GM21723 (cell line): ENCODE measurements around the gene RBMS1.

Experiments
- ATAC-seq: cut with Tn5 transposase; IDR thresholded peaks from one replicate; pipeline ENCODE4 v1.9.1; 2021; ENCODE audit warnings: mild to moderate bottlenecking, moderate library complexity; ENCODE audit not compliant: unreplicated experiment

Gene RBMS1

DNA sequence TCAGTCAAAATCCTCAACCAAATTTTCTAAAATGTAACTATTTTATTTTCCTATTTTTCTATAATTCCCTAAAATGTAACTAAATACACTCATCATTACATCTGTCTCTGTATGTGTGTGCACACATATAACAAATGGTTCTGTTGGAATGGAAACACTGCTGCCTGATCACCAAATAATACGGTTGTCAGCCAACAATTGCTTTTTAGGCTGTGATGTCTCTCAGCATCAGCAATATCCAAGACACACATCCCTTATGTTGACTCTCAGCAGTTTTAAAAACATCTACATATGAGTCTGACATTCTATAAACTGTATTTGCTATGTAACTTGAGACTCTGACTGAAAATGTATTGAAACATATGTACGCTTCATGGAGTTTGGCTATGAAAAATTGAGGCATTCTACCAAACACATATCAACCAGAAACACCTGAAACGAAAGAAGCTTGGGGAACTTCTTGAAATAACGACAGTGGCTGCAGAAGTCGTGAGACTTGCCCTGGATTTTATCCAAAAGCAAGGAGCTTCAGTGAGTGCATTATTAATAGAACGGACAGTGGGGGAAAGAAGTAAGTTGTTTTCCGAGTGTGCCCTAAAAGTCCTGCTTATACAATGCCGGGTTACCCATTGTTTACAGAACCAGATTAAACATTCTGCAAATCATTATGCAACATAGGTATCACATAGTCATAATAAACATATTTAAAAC is 183.3 kb downstream of the RBMS1 start:
- ATAC-seq, result no peak

DNA sequence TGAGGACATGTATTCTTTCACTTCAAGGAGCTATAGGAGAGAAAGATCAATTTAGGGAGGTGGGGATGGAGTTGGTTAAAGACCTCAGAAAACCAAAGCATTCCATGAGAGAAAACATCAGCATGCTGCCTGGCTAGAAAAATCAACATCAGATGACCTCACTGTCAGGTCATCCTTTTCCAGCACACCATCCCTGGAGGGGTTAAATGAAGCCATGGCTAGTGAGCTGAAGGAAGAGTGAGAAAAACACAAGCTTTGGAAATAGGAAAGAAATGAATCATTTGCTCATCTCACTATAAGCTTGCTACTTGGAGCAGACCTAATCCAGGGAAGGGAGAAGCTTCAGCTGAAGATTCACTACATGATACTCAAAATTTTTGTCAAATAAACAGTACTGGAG is 184.0 kb downstream of the RBMS1 start:
- no peak for ATAC-seq

GRCh38 chr2:160308915-160309314 is 184.7 kb downstream of the RBMS1 start:
- no peak for ATAC-seq

GRCh38 chr2:160308476-160308875 is 185.1 kb downstream of the RBMS1 start:
- no peak for ATAC-seq

GRCh38 chr2:160306985-160307384 is 186.6 kb downstream of the RBMS1 start:
- ATAC-seq, result no peak

GRCh38 chr2:160305081-160305750 is 188.4 kb downstream of the RBMS1 start:
- ATAC-seq, result no peak

DNA sequence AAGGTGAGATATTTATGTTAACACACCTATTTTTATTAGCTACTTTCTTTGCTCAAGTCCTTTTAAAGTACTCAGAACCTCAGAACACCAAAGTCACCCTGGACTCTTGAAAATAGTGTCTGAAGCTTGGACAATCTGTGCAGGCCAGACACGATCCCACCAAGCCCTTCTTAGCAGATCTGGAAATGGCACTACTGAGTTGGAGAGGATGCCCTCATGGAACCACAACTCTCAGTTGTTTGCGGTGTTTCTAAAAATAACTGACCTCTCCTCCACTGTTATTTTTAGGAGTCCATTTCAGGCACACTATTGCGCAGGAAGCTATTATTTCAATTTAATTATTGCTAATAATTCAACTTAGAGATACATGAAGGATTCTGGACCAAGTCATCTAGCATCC is 190.1 kb downstream of the RBMS1 start:
- no peak for ATAC-seq

GRCh38 chr2:160303076-160303475 is 190.5 kb downstream of the RBMS1 start:
- no peak for ATAC-seq

DNA sequence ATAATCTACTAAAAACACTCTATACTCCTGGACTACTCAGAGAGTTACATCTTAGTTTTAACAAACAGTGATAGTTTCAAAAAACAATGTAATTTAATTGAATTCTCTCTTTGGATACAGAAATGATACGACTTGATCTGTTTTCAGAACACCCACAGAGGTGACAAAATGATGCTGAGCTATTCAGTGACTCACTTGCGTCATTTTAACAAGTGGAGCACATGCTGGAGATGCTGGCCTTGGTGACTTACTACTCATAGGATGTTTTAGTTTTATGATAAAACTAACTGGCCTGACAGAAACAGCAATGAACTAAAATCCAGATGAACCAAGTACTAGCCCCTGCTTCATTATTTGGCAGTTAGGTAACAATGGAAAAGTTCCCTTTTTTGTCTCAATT is 192.2 kb downstream of the RBMS1 start:
- ATAC-seq, result no peak

- no peak for ATAC-seq
Observed at GRCh38 chr2:160300203-160300602, 193.4 kb downstream of the RBMS1 start.

- no peak for ATAC-seq
Observed at GRCh38 chr2:160299540-160299939, 194.1 kb downstream of the RBMS1 start.

GRCh38 chr2:160298960-160299359 is 194.6 kb downstream of the RBMS1 start:
- no peak for ATAC-seq

DNA sequence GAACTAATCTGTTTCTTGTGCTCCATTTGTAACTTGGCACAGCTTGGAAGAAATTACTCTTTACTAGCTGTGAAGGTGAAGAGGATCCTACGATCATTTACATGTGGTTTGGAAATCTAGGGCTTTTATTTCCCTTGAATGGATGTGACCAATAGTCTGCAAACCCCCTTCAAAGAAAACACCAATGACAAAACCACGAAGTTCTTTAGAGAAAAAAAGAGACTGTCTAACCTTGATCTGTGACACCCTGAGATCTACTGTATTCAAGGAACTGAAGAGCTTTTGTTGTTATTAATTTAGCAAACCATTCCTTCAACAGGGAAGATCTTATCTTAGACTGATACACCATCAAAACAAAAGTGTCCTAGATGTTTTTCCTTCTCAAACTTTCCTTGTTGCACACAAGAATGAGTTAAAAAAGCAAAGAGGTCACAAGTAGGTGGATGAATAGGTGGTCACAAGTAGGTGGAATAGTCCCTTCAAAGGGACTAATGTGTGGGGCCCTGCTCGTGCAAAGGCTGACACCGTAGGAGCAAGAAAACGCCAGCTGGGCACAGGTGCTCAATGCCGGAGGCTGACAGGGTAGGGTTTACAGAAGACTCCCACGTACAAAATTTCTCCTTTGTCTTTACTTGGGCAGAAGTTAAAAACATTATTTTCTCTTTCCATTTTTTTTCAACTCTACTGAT is 197.9 kb downstream of the RBMS1 start:
- ATAC-seq, result no peak

GRCh38 chr2:160294889-160295288 is 198.7 kb downstream of the RBMS1 start:
- ATAC-seq, result no peak

- ATAC-seq, result no peak
Observed at GRCh38 chr2:160294339-160294803, 199.2 kb downstream of the RBMS1 start.

DNA sequence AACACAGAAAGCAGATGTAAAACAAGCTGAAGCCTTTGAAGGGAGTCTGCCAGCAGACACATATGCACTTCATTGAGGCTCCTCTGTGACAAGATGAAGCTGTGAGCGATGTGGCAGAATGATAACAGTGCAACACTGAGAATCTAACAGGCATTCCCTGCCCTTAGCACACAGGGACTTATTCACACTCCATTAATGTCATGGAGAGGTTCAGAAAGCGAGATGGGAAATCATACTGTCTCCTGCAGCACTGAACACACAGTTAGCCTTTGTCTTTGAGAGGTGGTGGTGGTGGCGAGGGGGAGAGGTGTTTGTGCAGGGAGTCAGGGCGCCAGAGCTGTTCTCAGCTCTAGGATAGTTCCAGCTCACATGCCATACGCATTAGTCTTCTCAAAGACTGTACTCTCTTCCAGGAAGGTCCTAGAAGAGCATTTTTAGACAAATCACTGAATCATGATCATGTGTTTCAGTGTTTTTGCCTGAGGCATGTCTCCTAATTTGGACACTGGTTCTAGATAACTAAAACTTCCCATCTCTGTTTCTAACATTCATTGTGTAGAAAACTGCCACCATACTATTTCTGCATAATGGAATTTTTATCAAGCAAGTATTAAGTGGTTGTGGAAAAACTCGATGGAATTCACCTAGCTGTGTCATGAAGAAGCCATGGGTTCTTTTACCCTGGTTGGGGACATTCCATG is 200.1 kb downstream of the RBMS1 start:
- no peak for ATAC-seq

GRCh38 chr2:160292225-160292624 is 201.4 kb downstream of the RBMS1 start:
- no peak for ATAC-seq

DNA sequence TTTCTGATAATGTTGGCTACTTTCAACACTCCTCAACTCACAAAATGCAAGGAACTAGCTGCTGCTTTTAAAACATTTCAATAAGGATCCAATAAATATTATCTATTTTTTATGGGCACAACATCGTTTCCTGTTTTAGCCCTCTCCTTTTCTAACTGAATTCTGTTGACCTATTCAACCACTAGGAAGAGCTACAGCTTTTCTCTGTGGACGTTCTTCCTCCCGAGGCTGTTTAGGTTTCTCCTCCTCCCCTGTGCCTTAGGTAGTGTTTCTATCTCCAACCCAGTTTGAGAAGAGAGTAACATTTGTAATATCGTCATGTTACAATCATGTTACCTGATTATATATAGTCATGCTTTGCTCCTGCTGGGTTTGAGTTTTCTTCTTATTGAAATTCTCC is 202.2 kb downstream of the RBMS1 start:
- no peak for ATAC-seq

DNA sequence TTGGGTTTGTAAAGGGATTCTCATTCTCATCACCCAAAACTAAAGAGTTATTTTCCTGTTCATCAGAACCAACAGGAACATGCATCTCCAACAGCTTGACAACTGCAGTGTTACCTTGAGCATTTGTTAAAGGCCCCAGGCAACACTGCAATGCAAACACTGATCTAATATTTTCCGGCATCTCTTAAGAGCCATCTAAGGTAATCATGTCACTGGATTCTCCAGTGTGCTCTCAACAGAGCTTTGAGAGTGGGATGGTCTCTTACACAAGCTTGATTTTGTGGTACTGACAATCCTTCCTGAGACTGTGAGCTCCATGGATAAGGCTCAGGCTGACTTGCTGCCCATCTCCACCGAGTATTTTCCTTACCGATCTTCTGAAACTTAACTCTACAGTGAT is 203.0 kb downstream of the RBMS1 start:
- ATAC-seq, result no peak

DNA sequence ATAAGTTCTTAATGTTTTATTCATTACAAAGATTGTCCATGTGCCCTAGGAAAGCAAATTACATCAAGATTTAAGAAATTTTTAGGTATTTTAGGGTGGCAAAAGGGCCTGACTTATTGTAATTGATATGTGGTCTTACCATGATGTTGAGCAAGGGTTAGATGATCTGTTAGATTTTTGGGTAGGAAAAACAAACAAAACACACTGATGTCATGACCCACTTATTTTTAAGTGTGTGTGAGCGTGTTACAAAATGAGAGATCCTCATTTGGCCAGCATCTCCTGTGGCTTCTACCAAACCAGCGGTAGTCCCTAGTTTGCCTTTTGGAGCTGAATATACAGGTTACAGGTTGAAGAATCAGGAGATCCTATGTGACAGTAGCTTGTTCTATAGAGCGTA is 203.8 kb downstream of the RBMS1 start:
- no peak for ATAC-seq

- ATAC-seq, result no peak
Observed at GRCh38 chr2:160289126-160289525, 204.5 kb downstream of the RBMS1 start.
